ENCODE measurements around the gene FOXL3. TPM values are rescaled to one million over a fixed set of nuclear protein-coding genes. Genes with fewer than 3 reads are reported as not detected.

FOXL3 gene
- total RNA-seq, 1 experiment from 2014 or later, result not detected

DNA sequence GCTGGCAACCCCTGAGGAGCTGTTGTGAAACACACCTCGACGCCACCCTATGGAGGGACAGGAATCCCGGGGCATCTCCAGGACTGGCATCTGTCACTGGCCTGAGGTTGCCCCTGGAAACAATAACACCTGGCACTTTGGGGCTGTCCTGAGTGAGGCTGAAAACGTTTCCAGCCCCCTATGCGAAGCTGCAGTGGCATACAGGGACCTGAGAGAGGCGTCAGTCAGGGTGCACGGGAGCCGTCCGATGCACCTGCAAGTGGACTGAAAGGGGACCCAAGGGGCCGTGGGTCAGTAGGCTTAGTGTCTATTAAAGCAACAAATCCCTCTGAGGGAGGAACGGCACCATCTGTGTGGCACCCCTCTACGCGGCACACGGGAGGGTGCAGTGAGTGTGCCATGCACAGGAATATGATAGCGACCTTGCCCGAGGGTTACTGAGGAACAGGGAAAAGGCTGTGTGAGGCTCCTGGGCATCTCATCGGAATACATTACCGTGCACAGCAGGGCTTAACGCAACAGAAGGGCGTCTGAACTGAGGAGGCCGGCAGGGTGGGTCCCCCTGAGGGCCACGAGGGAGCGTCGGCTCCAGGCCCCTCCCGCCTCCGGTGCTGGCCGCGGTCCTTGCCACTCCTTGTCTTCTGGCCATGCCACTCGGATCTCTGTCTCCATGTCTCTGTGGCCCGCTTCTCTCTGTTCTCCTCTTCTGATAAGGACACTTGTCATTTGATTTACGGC, 50.4 kb downstream of the FOXL3 start:
- POLR2A ChIA-PET, result no interaction called here
- Mint-ChIP-seq H3K4me3 (no peak overlapping the region), H3K27me3 (ENCODE audit: low read depth) (no peaks in the 10 kb centered on the region), H3K9me3 (no peaks in the 10 kb centered on the region), H3K27ac (no peak overlapping the region), H3K4me1 (no peaks in the 10 kb centered on the region), H3K36me3 (no peaks in the 10 kb centered on the region)
- TF ChIP-seq CREM (CRISPR knock-in tag; IDR thresholded peaks at IDR 0.05) (no peak), ESRRA (CRISPR knock-in tag; IDR thresholded peaks at IDR 0.05; ENCODE audit: borderline replicate concordance) (no peak), TCF7 (CRISPR knock-in tag; IDR thresholded peaks at IDR 0.05; ENCODE audit: low read depth) (no peak), NFE2L1 (CRISPR knock-in tag; IDR thresholded peaks at IDR 0.05) (no peak), JUN (CRISPR knock-in tag; IDR thresholded peaks at IDR 0.05) (no peak), GTF2I (CRISPR knock-in tag; conservative IDR thresholded peaks at IDR 0.05) (no peak), ZNF423 (CRISPR knock-in tag; IDR thresholded peaks at IDR 0.05) (no peak)
- TF ChIP-seq, protein P1, sequence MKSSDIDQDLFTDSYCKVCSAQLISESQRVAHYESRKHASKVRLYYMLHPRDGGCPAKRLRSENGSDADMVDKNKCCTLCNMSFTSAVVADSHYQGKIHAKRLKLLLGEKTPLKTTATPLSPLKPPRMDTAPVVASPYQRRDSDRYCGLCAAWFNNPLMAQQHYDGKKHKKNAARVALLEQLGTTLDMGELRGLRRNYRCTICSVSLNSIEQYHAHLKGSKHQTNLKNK (CRISPR knock-in tag; IDR thresholded peaks at IDR 0.05), result no peak
- TF ChIP-seq, protein P2, sequence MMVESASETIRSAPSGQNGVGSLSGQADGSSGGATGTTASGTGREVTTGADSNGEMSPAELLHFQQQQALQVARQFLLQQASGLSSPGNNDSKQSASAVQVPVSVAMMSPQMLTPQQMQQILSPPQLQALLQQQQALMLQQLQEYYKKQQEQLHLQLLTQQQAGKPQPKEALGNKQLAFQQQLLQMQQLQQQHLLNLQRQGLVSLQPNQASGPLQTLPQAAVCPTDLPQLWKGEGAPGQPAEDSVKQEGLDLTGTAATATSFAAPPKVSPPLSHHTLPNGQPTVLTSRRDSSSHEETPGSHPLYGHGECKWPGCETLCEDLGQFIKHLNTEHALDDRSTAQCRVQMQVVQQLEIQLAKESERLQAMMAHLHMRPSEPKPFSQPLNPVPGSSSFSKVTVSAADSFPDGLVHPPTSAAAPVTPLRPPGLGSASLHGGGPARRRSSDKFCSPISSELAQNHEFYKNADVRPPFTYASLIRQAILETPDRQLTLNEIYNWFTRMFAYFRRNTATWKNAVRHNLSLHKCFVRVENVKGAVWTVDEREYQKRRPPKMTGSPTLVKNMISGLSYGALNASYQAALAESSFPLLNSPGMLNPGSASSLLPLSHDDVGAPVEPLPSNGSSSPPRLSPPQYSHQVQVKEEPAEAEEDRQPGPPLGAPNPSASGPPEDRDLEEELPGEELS (CRISPR knock-in tag; IDR thresholded peaks at IDR 0.05), result no peak
- no peak for DNase-seq (ENCODE audit: low spot score)
- ATAC-seq, result no peak
- CTCF ChIA-PET, result interaction anchor here (0.5 kb wide), 1 partner anchor 163 kb away, joined by 3 read pairs; no protein-coding TSS in a partner anchor

Other genes starting within 250 kb of the FOXL3 start
- gene FAM20C, start 97.6 kb upstream of the FOXL3 start, total RNA-seq (2021), result 48.0 to 64.9 TPM (median 49.1 TPM) in 3 replicates
- 114 to 131 TPM (median 129 TPM) in 3 replicates for gene PDGFA, start 229.7 kb downstream of the FOXL3 start, total RNA-seq (2021)